HG03460 (cell line): ENCODE data around the gene OR6C74.

Experiments
- ATAC-seq: cut with Tn5 transposase; IDR thresholded peaks from one replicate; pipeline ENCODE4 v1.9.1; 2021; ENCODE audit not compliant: unreplicated experiment

The OR6C74 gene

GRCh38 chr12:55244309-55244708 is at the start of gene OR6C74:
Gene OR6C74 (plus strand): TSS chr12:55244609. CDS start chr12:55247288, 2,679 bp downstream.
- ATAC-seq = no peak

- no peak for ATAC-seq
Measured at GRCh38 chr12:55220725-55221124, 23.7 kb upstream of the OR6C74 start, which contains the start of gene OR10A7. Gene OR10A7 (plus strand): TSS chr12:55221025. CDS start chr12:55221025, 0 bp downstream.

GRCh38 chr12:55226523-55226922 is 17.9 kb upstream of the OR6C74 start:
- no peak for ATAC-seq

DNA sequence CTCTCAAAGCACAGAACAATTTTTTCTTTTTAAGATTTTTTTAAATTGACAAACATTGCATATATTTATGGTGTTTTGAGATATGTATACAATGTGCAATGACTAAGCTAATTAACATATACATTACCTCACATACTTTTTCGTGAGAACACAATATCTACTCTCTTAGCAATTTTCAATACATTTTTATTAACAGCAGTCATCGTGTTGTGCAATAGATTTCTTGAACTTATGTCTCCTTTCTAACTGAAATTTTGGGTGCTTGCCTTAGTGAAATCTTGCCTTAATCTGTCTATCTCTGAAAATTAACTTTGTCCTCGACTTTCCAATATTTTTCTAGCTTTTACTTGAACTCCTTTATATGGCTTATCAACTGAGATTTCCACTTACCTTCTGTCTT is 16.8 kb upstream of the OR6C74 start:
- no peak for ATAC-seq

GRCh38 chr12:55246159-55246558 is 1.8 kb downstream of the OR6C74 start:
- ATAC-seq = no peak

- no peak for ATAC-seq
Measured at GRCh38 chr12:55250944-55251343, 6.5 kb downstream of the OR6C74 start.

- ATAC-seq = no peak
Measured at GRCh38 chr12:55253281-55253680, 8.9 kb downstream of the OR6C74 start.

GRCh38 chr12:55256831-55257230 is 12.4 kb downstream of the OR6C74 start:
- ATAC-seq = no peak

GRCh38 chr12:55258303-55258702 is 13.9 kb downstream of the OR6C74 start:
- ATAC-seq = no peak

GRCh38 chr12:55280991-55281390 is 36.6 kb downstream of the OR6C74 start:
- no peak for ATAC-seq

GRCh38 chr12:55289999-55290398 is 45.6 kb downstream of the OR6C74 start:
- no peak for ATAC-seq
